Measurements from ENCODE around the gene ITGA1.
A peak's percentile ranks its signal among the peaks of the same experiment; 100 is the strongest.

ITGA1 gene

GRCh38 chr5:52827815-52828214 is 40.1 kb downstream of the ITGA1 start:
- H3K4me3 ChIP-seq (ENCODE audit: low read length in 2 of 2) = no peak overlapping the region
- no peaks in the 10 kb centered on the region for H3K9me3 ChIP-seq (ENCODE audit: control insufficient read depth in 2 of 2, low read length in 2 of 2)
- no peak overlapping the region for H3K9ac ChIP-seq (ENCODE audit: low read length in 2 of 2)

GRCh38 chr5:52829664-52830063 is 41.9 kb downstream of the ITGA1 start:
- Histone ChIP-seq H3K36me3 (ENCODE audit: control insufficient read depth in 2 of 2, insufficient read depth in 2 of 2, low read length in 2 of 2) (no peaks in the 10 kb centered on the region), H3K4me3 (ENCODE audit: low read length in 2 of 2) (no peak overlapping the region), H3K4me1 (ENCODE audit: control insufficient read depth, insufficient read depth, low read length) (no peaks in the 10 kb centered on the region), H3K27me3 (ENCODE audit: control insufficient read depth in 1 of 2, insufficient read depth in 2 of 2, low read length in 2 of 2) (no peaks in the 10 kb centered on the region), H3K9ac (ENCODE audit: low read length in 2 of 2) (no peak overlapping the region), H3K27ac (ENCODE audit: low read length) (no peak overlapping the region), H3K9me3 (ENCODE audit: control insufficient read depth in 2 of 2, low read length in 2 of 2) (no peaks in the 10 kb centered on the region)

More at GRCh38 chr5:52827815-52828214, 40.1 kb downstream of the ITGA1 start:
- no peaks in the 10 kb centered on the region for H3K27me3 ChIP-seq (ENCODE audit: control insufficient read depth in 1 of 2, insufficient read depth in 2 of 2, low read length in 2 of 2)
- no peaks in the 10 kb centered on the region for H3K36me3 ChIP-seq (ENCODE audit: control insufficient read depth in 2 of 2, insufficient read depth in 2 of 2, low read length in 2 of 2)
- no peak overlapping the region for H3K27ac ChIP-seq (ENCODE audit: low read length)
- peaks cover under 1% of the 10 kb centered on the region for H3K4me1 ChIP-seq (ENCODE audit: control insufficient read depth, insufficient read depth, low read length)

GRCh38 chr5:52830650-52831049 is 42.9 kb downstream of the ITGA1 start:
- H3K9me3 ChIP-seq (ENCODE audit: control insufficient read depth in 2 of 2, low read length in 2 of 2) = no peaks in the 10 kb centered on the region
- H3K4me3 ChIP-seq (ENCODE audit: low read length in 2 of 2) = peak overlapping the region in 1 of 2 donors; percentile 8
- H3K27ac ChIP-seq (ENCODE audit: low read length) = no peak overlapping the region
- H3K9ac ChIP-seq (ENCODE audit: low read length in 2 of 2) = no peak overlapping the region
- no peaks in the 10 kb centered on the region for H3K36me3 ChIP-seq (ENCODE audit: control insufficient read depth in 2 of 2, insufficient read depth in 2 of 2, low read length in 2 of 2)
- no peaks in the 10 kb centered on the region for H3K4me1 ChIP-seq (ENCODE audit: control insufficient read depth, insufficient read depth, low read length)
- no peaks in the 10 kb centered on the region for H3K27me3 ChIP-seq (ENCODE audit: control insufficient read depth in 1 of 2, insufficient read depth in 2 of 2, low read length in 2 of 2)

GRCh38 chr5:52831786-52832511 is 44.2 kb downstream of the ITGA1 start:
- no peaks in the 10 kb centered on the region for H3K9me3 ChIP-seq (ENCODE audit: control insufficient read depth in 2 of 2, low read length in 2 of 2)
- no peak overlapping the region for H3K4me3 ChIP-seq (ENCODE audit: low read length in 2 of 2)
- no peak overlapping the region for H3K9ac ChIP-seq (ENCODE audit: low read length in 2 of 2)
- peak overlapping the region; percentile 26 for H3K27ac ChIP-seq (ENCODE audit: low read length)
- H3K4me1 ChIP-seq (ENCODE audit: control insufficient read depth, insufficient read depth, low read length) = no peaks in the 10 kb centered on the region
- H3K27me3 ChIP-seq (ENCODE audit: control insufficient read depth in 1 of 2, insufficient read depth in 2 of 2, low read length in 2 of 2) = no peaks in the 10 kb centered on the region
- no peaks in the 10 kb centered on the region for H3K36me3 ChIP-seq (ENCODE audit: control insufficient read depth in 2 of 2, insufficient read depth in 2 of 2, low read length in 2 of 2)

- Histone ChIP-seq H3K27me3 (ENCODE audit: control insufficient read depth in 1 of 2, insufficient read depth in 2 of 2, low read length in 2 of 2) (no peaks in the 10 kb centered on the region), H3K4me1 (ENCODE audit: control insufficient read depth, insufficient read depth, low read length) (peaks cover 9% of the 10 kb centered on the region), H3K9ac (ENCODE audit: low read length in 2 of 2) (no peak overlapping the region), H3K36me3 (ENCODE audit: control insufficient read depth in 2 of 2, insufficient read depth in 2 of 2, low read length in 2 of 2) (no peaks in the 10 kb centered on the region), H3K9me3 (ENCODE audit: control insufficient read depth in 2 of 2, low read length in 2 of 2) (no peaks in the 10 kb centered on the region), H3K27ac (ENCODE audit: low read length) (peak overlapping the region; percentile 0), H3K4me3 (ENCODE audit: low read length in 2 of 2) (no peak overlapping the region)
Measured at GRCh38 chr5:52834320-52834719, 46.6 kb downstream of the ITGA1 start.

GRCh38 chr5:52837068-52837467 is 49.4 kb downstream of the ITGA1 start:
- peaks cover 9% of the 10 kb centered on the region for H3K4me1 ChIP-seq (ENCODE audit: control insufficient read depth, insufficient read depth, low read length)
- H3K4me3 ChIP-seq (ENCODE audit: low read length in 2 of 2) = peak overlapping the region; percentile 45 to 50
- H3K27me3 ChIP-seq (ENCODE audit: control insufficient read depth in 1 of 2, insufficient read depth in 2 of 2, low read length in 2 of 2) = no peaks in the 10 kb centered on the region
- peak overlapping the region; percentile 62 for H3K27ac ChIP-seq (ENCODE audit: low read length)
- no peaks in the 10 kb centered on the region for H3K9me3 ChIP-seq (ENCODE audit: control insufficient read depth in 2 of 2, low read length in 2 of 2)
- peak overlapping the region; percentile 43 to 63 for H3K9ac ChIP-seq (ENCODE audit: low read length in 2 of 2)
- no peaks in the 10 kb centered on the region for H3K36me3 ChIP-seq (ENCODE audit: control insufficient read depth in 2 of 2, insufficient read depth in 2 of 2, low read length in 2 of 2)

- Histone ChIP-seq H3K4me3 (ENCODE audit: low read length in 2 of 2) (peak overlapping the region; percentile 45 to 50), H3K9me3 (ENCODE audit: control insufficient read depth in 2 of 2, low read length in 2 of 2) (no peaks in the 10 kb centered on the region), H3K9ac (ENCODE audit: low read length in 2 of 2) (peak overlapping the region in 1 of 2 donors; percentile 63), H3K4me1 (ENCODE audit: control insufficient read depth, insufficient read depth, low read length) (peaks cover 9% of the 10 kb centered on the region), H3K27me3 (ENCODE audit: control insufficient read depth in 1 of 2, insufficient read depth in 2 of 2, low read length in 2 of 2) (no peaks in the 10 kb centered on the region), H3K27ac (ENCODE audit: low read length) (peak overlapping the region; percentile 62), H3K36me3 (ENCODE audit: control insufficient read depth in 2 of 2, insufficient read depth in 2 of 2, low read length in 2 of 2) (no peaks in the 10 kb centered on the region)
Measured at GRCh38 chr5:52837591-52838001, 49.9 kb downstream of the ITGA1 start.

- H3K4me1 ChIP-seq (ENCODE audit: control insufficient read depth, insufficient read depth, low read length) = peaks cover 9% of the 10 kb centered on the region
- H3K9me3 ChIP-seq (ENCODE audit: control insufficient read depth in 2 of 2, low read length in 2 of 2) = no peaks in the 10 kb centered on the region
- H3K36me3 ChIP-seq (ENCODE audit: control insufficient read depth in 2 of 2, insufficient read depth in 2 of 2, low read length in 2 of 2) = no peaks in the 10 kb centered on the region
- no peaks in the 10 kb centered on the region for H3K27me3 ChIP-seq (ENCODE audit: control insufficient read depth in 1 of 2, insufficient read depth in 2 of 2, low read length in 2 of 2)
- no peak overlapping the region for H3K4me3 ChIP-seq (ENCODE audit: low read length in 2 of 2)
- H3K9ac ChIP-seq (ENCODE audit: low read length in 2 of 2) = peak overlapping the region in 1 of 2 donors; percentile 63
- peak overlapping the region; percentile 62 for H3K27ac ChIP-seq (ENCODE audit: low read length)
Measured at GRCh38 chr5:52838326-52839015, 50.8 kb downstream of the ITGA1 start.

GRCh38 chr5:52839285-52839684 is 51.6 kb downstream of the ITGA1 start:
- Histone ChIP-seq H3K27ac (ENCODE audit: low read length) (no peak overlapping the region), H3K9ac (ENCODE audit: low read length in 2 of 2) (no peak overlapping the region), H3K27me3 (ENCODE audit: control insufficient read depth in 1 of 2, insufficient read depth in 2 of 2, low read length in 2 of 2) (no peaks in the 10 kb centered on the region), H3K4me1 (ENCODE audit: control insufficient read depth, insufficient read depth, low read length) (peaks cover 9% of the 10 kb centered on the region), H3K36me3 (ENCODE audit: control insufficient read depth in 2 of 2, insufficient read depth in 2 of 2, low read length in 2 of 2) (no peaks in the 10 kb centered on the region), H3K9me3 (ENCODE audit: control insufficient read depth in 2 of 2, low read length in 2 of 2) (no peaks in the 10 kb centered on the region), H3K4me3 (ENCODE audit: low read length in 2 of 2) (no peak overlapping the region)

- peak overlapping the region; percentile 13 for H3K27ac ChIP-seq (ENCODE audit: low read length)
- no peaks in the 10 kb centered on the region for H3K27me3 ChIP-seq (ENCODE audit: control insufficient read depth in 1 of 2, insufficient read depth in 2 of 2, low read length in 2 of 2)
- peak overlapping the region in 1 of 2 donors; percentile 42 for H3K9ac ChIP-seq (ENCODE audit: low read length in 2 of 2)
- H3K36me3 ChIP-seq (ENCODE audit: control insufficient read depth in 2 of 2, insufficient read depth in 2 of 2, low read length in 2 of 2) = no peaks in the 10 kb centered on the region
- peak overlapping the region; percentile 10 to 41 for H3K4me3 ChIP-seq (ENCODE audit: low read length in 2 of 2)
- peaks cover 9% of the 10 kb centered on the region for H3K4me1 ChIP-seq (ENCODE audit: control insufficient read depth, insufficient read depth, low read length)
- no peaks in the 10 kb centered on the region for H3K9me3 ChIP-seq (ENCODE audit: control insufficient read depth in 2 of 2, low read length in 2 of 2)
Measured at GRCh38 chr5:52840277-52841050, 52.7 kb downstream of the ITGA1 start.

Data from stomach smooth muscle (tissue), 2 donors.